GM12878 (cell line): ENCODE results near the gene SP100. TPM values are rescaled to one million over a fixed set of nuclear protein-coding genes. Genes with fewer than 3 reads are reported as not detected.

ENCODE experiments used
- CBX3 ChIP-seq: fragments of 200-600 bp; sonication (generic); IDR thresholded peaks from 2 replicates; pipeline ENCODE4 v1.6.1; 2016; ENCODE audit warnings: low read depth, borderline replicate concordance
- CREB1 ChIP-seq: IDR thresholded peaks from 2 replicates; pipeline ENCODE4 v1.6.1; 2012; ENCODE audit warnings: low read depth, mild to moderate bottlenecking, inconsistent platforms
- EED ChIP-seq: sonication (generic); IDR thresholded peaks from 2 replicates; pipeline ENCODE4 v1.6.1; 2016; ENCODE audit warnings: antibody characterized with exemption, low read depth
- FOS ChIP-seq: IDR thresholded peaks from 3 replicates; pipeline ENCODE4 v1.6.1; 2011; ENCODE audit warnings: borderline replicate concordance; ENCODE audit not compliant: insufficient read length; ENCODE audit errors: extremely low read depth
- FOXK2 ChIP-seq: fragments of 450-650 bp; IDR thresholded peaks from 2 replicates; pipeline ENCODE4 v1.6.1; 2017; ENCODE audit warnings: mild to moderate bottlenecking, moderate library complexity
- GABPA ChIP-seq: IDR thresholded peaks from 2 replicates; pipeline ENCODE4 v1.6.1; 2014; ENCODE audit warnings: antibody characterized with exemption, low read depth, mild to moderate bottlenecking, inconsistent platforms
- HDGF ChIP-seq: fragments of 450-650 bp; IDR thresholded peaks from 2 replicates; pipeline ENCODE4 v1.6.1; 2016; ENCODE audit warnings: antibody characterized with exemption
- MTA2 ChIP-seq: fragments of 450-650 bp; IDR thresholded peaks from 2 replicates; pipeline ENCODE4 v1.6.1; 2016; ENCODE audit warnings: low read depth, mild to moderate bottlenecking, moderate library complexity
- NFIC ChIP-seq: IDR thresholded peaks from 2 replicates; pipeline ENCODE4 v1.6.1; 2012; ENCODE audit warnings: low read depth, mild to moderate bottlenecking, inconsistent platforms, low read length, moderate library complexity
- NFXL1 ChIP-seq: fragments of 450-650 bp; IDR thresholded peaks from 2 replicates; pipeline ENCODE4 v1.6.1; 2017; ENCODE audit warnings: antibody characterized with exemption, mild to moderate bottlenecking, borderline replicate concordance
- RAD51 ChIP-seq: fragments of 450-650 bp; IDR thresholded peaks from 2 replicates; pipeline ENCODE4 v1.6.1; 2016; ENCODE audit warnings: moderate library complexity, mild to moderate bottlenecking, inconsistent platforms
- SPI1 ChIP-seq: IDR thresholded peaks from 2 replicates; pipeline ENCODE4 v1.6.1; 2011; ENCODE audit warnings: low read depth, mild to moderate bottlenecking, low read length, moderate library complexity, borderline replicate concordance; ENCODE audit not compliant: insufficient read depth
- SRF ChIP-seq, 2 experiments: IDR thresholded peaks; 2 replicates each; pipeline ENCODE4 v1.6.1; 2011; ENCODE audit warnings: low read depth in 2 of 2, low read length in 2 of 2, mild to moderate bottlenecking in 1 of 2, moderate library complexity in 1 of 2
- TAF1 ChIP-seq: IDR thresholded peaks from 2 replicates; pipeline ENCODE4 v1.6.1; 2011; ENCODE audit warnings: mild to moderate bottlenecking, low read depth, low read length, borderline replicate concordance
- TCF3 ChIP-seq: IDR thresholded peaks from 2 replicates; pipeline ENCODE4 v1.6.1; 2012; ENCODE audit warnings: low read depth, mild to moderate bottlenecking, low read length, borderline replicate concordance; ENCODE audit not compliant: insufficient read depth
- ZNF622 ChIP-seq: fragments of 450-650 bp; IDR thresholded peaks from 2 replicates; pipeline ENCODE4 v1.6.1; 2017; ENCODE audit warnings: mild to moderate bottlenecking, inconsistent platforms
- polyA plus RNA-seq, 11 experiments: library from polyadenylated mRNA; depleted of rRNA in 4 of 11; unstranded in 6 of 11; stranded (reverse) in 5 of 11; fragments of >200 nt; fragmentation: Nextera tagmentation in 4 of 11; fragmentation: Illumina TruSeq in 1 of 11; extraction: Ambion mirVana in 4 of 11; extraction: Trizol in 1 of 11; gene quantifications; 1 replicate in 1 of 11; 2 replicates in 10 of 11; pipeline versions ENCODE4 v1.2.1 to v1.2.3, GENCODE V29; 2011 to 2016; ENCODE audit warnings: inconsistent platforms in 2 of 11, missing spikeins in 2 of 11, low read depth in 1 of 11
- total RNA-seq, 4 experiments: library from RNA; depleted of rRNA in 3 of 4; stranded (reverse); fragments of >200 nt in 3 of 4; fragmentation: Illumina TruSeq in 1 of 4; extraction: Trizol in 1 of 4; gene quantifications; 2 replicates each; pipeline versions ENCODE4 v1.2.1 to v1.2.3, GENCODE V29; 2013 to 2021
- TF ChIP-seq, protein P1 (sequence below): IDR thresholded peaks from 2 replicates; pipeline ENCODE4 v1.6.1; 2012; ENCODE audit warnings: improper control_type of control experiment, low read depth, low read length; ENCODE audit not compliant: insufficient replicate concordance
- TF ChIP-seq, protein P2 (sequence below): IDR thresholded peaks from 2 replicates; pipeline ENCODE4 v1.6.1; 2012; ENCODE audit warnings: low read depth, low read length, improper control_type of control experiment
- TF ChIP-seq, protein P3 (sequence below): fragments of 150-350 bp; IDR thresholded peaks from 2 replicates; pipeline ENCODE4 v1.6.1; 2014; ENCODE audit warnings: mild to moderate bottlenecking, low read depth, low read length
- TF ChIP-seq, protein P4 (sequence below): fragments of 450-650 bp; IDR thresholded peaks from 2 replicates; pipeline ENCODE4 v1.6.1; 2017; ENCODE audit warnings: mild to moderate bottlenecking, moderate library complexity

SP100 gene
- total and polyA plus RNA-seq, 10 of the 15 experiments (the other 5 are each of a cell fraction or from before 2014, with no cell fraction given): 109 to 239 (median 180) TPM

- TF ChIP-seq, protein P1, sequence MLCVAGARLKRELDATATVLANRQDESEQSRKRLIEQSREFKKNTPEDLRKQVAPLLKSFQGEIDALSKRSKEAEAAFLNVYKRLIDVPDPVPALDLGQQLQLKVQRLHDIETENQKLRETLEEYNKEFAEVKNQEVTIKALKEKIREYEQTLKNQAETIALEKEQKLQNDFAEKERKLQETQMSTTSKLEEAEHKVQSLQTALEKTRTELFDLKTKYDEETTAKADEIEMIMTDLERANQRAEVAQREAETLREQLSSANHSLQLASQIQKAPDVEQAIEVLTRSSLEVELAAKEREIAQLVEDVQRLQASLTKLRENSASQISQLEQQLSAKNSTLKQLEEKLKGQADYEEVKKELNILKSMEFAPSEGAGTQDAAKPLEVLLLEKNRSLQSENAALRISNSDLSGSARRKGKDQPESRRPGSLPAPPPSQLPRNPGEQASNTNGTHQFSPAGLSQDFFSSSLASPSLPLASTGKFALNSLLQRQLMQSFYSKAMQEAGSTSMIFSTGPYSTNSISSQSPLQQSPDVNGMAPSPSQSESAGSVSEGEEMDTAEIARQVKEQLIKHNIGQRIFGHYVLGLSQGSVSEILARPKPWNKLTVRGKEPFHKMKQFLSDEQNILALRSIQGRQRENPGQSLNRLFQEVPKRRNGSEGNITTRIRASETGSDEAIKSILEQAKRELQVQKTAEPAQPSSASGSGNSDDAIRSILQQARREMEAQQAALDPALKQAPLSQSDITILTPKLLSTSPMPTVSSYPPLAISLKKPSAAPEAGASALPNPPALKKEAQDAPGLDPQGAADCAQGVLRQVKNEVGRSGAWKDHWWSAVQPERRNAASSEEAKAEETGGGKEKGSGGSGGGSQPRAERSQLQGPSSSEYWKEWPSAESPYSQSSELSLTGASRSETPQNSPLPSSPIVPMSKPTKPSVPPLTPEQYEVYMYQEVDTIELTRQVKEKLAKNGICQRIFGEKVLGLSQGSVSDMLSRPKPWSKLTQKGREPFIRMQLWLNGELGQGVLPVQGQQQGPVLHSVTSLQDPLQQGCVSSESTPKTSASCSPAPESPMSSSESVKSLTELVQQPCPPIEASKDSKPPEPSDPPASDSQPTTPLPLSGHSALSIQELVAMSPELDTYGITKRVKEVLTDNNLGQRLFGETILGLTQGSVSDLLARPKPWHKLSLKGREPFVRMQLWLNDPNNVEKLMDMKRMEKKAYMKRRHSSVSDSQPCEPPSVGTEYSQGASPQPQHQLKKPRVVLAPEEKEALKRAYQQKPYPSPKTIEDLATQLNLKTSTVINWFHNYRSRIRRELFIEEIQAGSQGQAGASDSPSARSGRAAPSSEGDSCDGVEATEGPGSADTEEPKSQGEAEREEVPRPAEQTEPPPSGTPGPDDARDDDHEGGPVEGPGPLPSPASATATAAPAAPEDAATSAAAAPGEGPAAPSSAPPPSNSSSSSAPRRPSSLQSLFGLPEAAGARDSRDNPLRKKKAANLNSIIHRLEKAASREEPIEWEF: peak; percentile 60
- TF ChIP-seq FOXK2 (no peak), HDGF (no peak), RAD51 (no peak), GABPA (no peak), NFIC (0 out of 2 replicates have a peak, but pooled peaks have one; percentile 27), FOS (no peak), MTA2 (peak; percentile 23; the same call in 1 of the 2 replicates), TCF3 (no peak), EED (no peak), ZNF622 (no peak), CBX3 (no peak), CREB1 (no peak), NFXL1 (no peak), SPI1 (peak; percentile 92), SRF (IDR thresholded peaks at IDR 0.05; ENCODE audit: low read depth in 2 of 2, low read length in 2 of 2) (no peak), TAF1 (no peak)
- TF ChIP-seq, protein P2, sequence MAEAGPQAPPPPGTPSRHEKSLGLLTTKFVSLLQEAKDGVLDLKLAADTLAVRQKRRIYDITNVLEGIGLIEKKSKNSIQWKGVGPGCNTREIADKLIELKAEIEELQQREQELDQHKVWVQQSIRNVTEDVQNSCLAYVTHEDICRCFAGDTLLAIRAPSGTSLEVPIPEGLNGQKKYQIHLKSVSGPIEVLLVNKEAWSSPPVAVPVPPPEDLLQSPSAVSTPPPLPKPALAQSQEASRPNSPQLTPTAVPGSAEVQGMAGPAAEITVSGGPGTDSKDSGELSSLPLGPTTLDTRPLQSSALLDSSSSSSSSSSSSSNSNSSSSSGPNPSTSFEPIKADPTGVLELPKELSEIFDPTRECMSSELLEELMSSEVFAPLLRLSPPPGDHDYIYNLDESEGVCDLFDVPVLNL: no peak
- TF ChIP-seq, protein P3, sequence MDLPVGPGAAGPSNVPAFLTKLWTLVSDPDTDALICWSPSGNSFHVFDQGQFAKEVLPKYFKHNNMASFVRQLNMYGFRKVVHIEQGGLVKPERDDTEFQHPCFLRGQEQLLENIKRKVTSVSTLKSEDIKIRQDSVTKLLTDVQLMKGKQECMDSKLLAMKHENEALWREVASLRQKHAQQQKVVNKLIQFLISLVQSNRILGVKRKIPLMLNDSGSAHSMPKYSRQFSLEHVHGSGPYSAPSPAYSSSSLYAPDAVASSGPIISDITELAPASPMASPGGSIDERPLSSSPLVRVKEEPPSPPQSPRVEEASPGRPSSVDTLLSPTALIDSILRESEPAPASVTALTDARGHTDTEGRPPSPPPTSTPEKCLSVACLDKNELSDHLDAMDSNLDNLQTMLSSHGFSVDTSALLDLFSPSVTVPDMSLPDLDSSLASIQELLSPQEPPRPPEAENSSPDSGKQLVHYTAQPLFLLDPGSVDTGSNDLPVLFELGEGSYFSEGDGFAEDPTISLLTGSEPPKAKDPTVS: no peak
- TF ChIP-seq, protein P4, sequence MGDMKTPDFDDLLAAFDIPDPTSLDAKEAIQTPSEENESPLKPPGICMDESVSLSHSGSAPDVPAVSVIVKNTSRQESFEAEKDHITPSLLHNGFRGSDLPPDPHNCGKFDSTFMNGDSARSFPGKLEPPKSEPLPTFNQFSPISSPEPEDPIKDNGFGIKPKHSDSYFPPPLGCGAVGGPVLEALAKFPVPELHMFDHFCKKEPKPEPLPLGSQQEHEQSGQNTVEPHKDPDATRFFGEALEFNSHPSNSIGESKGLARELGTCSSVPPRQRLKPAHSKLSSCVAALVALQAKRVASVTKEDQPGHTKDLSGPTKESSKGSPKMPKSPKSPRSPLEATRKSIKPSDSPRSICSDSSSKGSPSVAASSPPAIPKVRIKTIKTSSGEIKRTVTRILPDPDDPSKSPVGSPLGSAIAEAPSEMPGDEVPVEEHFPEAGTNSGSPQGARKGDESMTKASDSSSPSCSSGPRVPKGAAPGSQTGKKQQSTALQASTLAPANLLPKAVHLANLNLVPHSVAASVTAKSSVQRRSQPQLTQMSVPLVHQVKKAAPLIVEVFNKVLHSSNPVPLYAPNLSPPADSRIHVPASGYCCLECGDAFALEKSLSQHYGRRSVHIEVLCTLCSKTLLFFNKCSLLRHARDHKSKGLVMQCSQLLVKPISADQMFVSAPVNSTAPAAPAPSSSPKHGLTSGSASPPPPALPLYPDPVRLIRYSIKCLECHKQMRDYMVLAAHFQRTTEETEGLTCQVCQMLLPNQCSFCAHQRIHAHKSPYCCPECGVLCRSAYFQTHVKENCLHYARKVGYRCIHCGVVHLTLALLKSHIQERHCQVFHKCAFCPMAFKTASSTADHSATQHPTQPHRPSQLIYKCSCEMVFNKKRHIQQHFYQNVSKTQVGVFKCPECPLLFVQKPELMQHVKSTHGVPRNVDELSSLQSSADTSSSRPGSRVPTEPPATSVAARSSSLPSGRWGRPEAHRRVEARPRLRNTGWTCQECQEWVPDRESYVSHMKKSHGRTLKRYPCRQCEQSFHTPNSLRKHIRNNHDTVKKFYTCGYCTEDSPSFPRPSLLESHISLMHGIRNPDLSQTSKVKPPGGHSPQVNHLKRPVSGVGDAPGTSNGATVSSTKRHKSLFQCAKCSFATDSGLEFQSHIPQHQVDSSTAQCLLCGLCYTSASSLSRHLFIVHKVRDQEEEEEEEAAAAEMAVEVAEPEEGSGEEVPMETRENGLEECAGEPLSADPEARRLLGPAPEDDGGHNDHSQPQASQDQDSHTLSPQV: no peak
Observed at GRCh38 chr2:230439590-230439989, 23.6 kb downstream of the SP100 start (continued).
